ENCODE measurements around the gene OR6B1.
"Not testable (repeated sequence)": the region's sequence is repeated elsewhere in the genome, so short reads cannot be mapped to it uniquely, and the experiment has no call there.

DNA sequence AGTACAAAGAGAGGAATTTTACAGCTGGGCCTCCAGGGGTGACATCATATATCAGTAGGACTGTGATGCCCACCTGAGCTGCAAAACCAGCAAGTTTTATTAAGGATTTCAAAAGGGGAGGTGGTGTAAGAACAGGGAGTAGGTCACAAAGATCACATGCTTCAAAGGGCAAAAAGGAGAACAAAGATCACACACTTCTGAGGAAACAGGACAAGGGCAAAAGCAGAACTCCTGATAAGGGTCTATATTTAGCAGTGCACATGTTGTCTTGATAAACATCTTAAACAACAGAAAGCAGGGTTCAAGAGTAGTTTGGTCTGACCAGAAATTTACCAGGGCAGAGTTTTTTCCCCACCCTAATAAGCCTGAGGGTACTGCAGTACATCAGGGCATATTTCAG lies 9.9 kb downstream of the OR6B1 start:
- not testable (repeated sequence) for TF ChIP-seq CTCF (conservative IDR thresholded peaks at IDR 0.05); ZFX (IDR thresholded peaks at IDR 0.05)
